HepG2 (cell line): ENCODE data around the gene SIRT6. TPM values are rescaled to one million over a fixed set of nuclear protein-coding genes. Genes with fewer than 3 reads are reported as not detected.
A peak's percentile ranks its signal among the peaks of the same experiment; 100 is the strongest.

Source experiments
- ATAC-seq: fragments of 200-7000 bp; cut with Tn5 transposase; 3 replicates; pipeline ENCODE4 v1.9.1; 2020; ENCODE audit warnings: mild to moderate bottlenecking, moderate library complexity
- BruUV-seq: library from RNA; stranded (reverse); fragments of 400-500 nt; replicated peaks from 2 replicates; lab custom pipeline; 2021; lab: Mats Ljungman, UMichigan
- CTCF ChIA-PET: fragments of 300-600 bp; formaldehyde crosslinking; extraction: SDS; loops from one replicate; lab custom pipeline; 2021; ENCODE audit warnings: low total read pairs, inconsistent platforms, low intra/inter-chr PET ratio; lab: Yijun Ruan, JAX
- POLR2A ChIA-PET: fragments of 350-600 bp; sonication (Branson Sonifier 250); formaldehyde crosslinking; loops from one replicate; lab custom pipeline; 2020; ENCODE audit warnings: antibody characterized with exemption, inconsistent platforms; lab: Yijun Ruan, JAX
- DNase-seq: peaks from one replicate; pipeline ENCODE4 v3.0.0-alpha.2; 2015; ENCODE audit warnings: low spot score
- FAIRE-seq: peaks from 3 replicates; lab custom pipeline; 2011; peaks lifted over from hg19 to GRCh38; lab: Jason Lieb, UNC
- H2AFZ ChIP-seq: one replicate; pipeline ENCODE4 v1.6.1; 2011; ENCODE audit warnings: low read length, inconsistent platforms
- H3K27ac ChIP-seq: fragments of 300-600 bp; 3 replicates; pipeline ENCODE4 v1.8.0; 2011; ENCODE audit warnings: mixed run types, mild to moderate bottlenecking, mixed read lengths, low read length, inconsistent platforms; ENCODE audit not compliant: insufficient read depth; ENCODE audit errors: extremely low read length
- H3K27me3 ChIP-seq, 2 experiments: fragments of 200-600 bp in 1 of 2; 2 replicates in 1 of 2; 3 replicates in 1 of 2; pipeline versions ENCODE4 v1.6.0 to v1.8.0; 2011; ENCODE audit warnings: low read length in 2 of 2, mild to moderate bottlenecking in 2 of 2, moderate library complexity in 2 of 2, inconsistent platforms in 1 of 2; ENCODE audit not compliant: insufficient read depth in 2 of 2, control insufficient read depth in 1 of 2
- H3K36me3 ChIP-seq, 2 experiments: fragments of 200-600 bp in 1 of 2; replicated peaks in 1 of 2; 2 replicates in 1 of 2; 3 replicates in 1 of 2; pipeline versions ENCODE4 v1.5.1 to v1.8.0; 2011; ENCODE audit warnings: low read length in 2 of 2, inconsistent platforms in 1 of 2; ENCODE audit not compliant: insufficient read depth in 2 of 2, control insufficient read depth in 1 of 2
- H3K4me1 ChIP-seq: 2 replicates; pipeline ENCODE4 v1.5.1; 2012; ENCODE audit warnings: low read length, inconsistent platforms; ENCODE audit not compliant: insufficient read depth
- H3K4me2 ChIP-seq: 2 replicates; pipeline ENCODE4 v1.6.0; 2011; ENCODE audit warnings: low read depth, low read length, inconsistent platforms
- H3K4me3 ChIP-seq, 3 experiments: fragments of 200-600 bp in 1 of 3; sonication (generic), shearing (Covaris generic) in 1 of 3; replicated peaks in 1 of 3; 2 replicates each; pipeline ENCODE4 v1.5.1; 2011 to 2016; ENCODE audit warnings: low read length in 3 of 3, inconsistent platforms in 2 of 3, low read depth in 2 of 3, mild to moderate bottlenecking in 2 of 3, control low read depth in 1 of 3, mixed read lengths in 1 of 3; ENCODE audit not compliant: insufficient read depth in 1 of 3
- H3K79me2 ChIP-seq: one replicate; pipeline ENCODE4 v1.6.1; 2011; ENCODE audit warnings: low read length, inconsistent platforms; ENCODE audit not compliant: insufficient read depth
- H3K9ac ChIP-seq: 2 replicates; pipeline ENCODE4 v1.6.0; 2011; ENCODE audit warnings: mild to moderate bottlenecking, low read depth, low read length, inconsistent platforms; ENCODE audit not compliant: insufficient read depth
- H3K9me3 ChIP-seq: 2 replicates; pipeline ENCODE4 v1.5.1; 2012; ENCODE audit warnings: mild to moderate bottlenecking, low read length
- H4K20me1 ChIP-seq: 2 replicates; pipeline ENCODE4 v1.6.0; 2011; ENCODE audit warnings: inconsistent platforms, mild to moderate bottlenecking, low read length, moderate library complexity; ENCODE audit not compliant: insufficient read depth
- ATF7 ChIP-seq, 2 experiments: fragments of 450-650 bp in 1 of 2; sonication (generic) in 1 of 2; formaldehyde crosslinking in 1 of 2; IDR thresholded peaks; 2 replicates each; pipeline versions ENCODE4 v1.4.0 to v1.6.1; 2016 to 2020; ENCODE audit warnings: antibody characterized with exemption in 1 of 2, mild to moderate bottlenecking in 1 of 2, missing genetic modification reagents in 1 of 2
- CREB1 ChIP-seq, 2 experiments: fragments of 450-650 bp in 1 of 2; IDR thresholded peaks; 2 replicates each; pipeline ENCODE4 v1.6.1; 2016 to 2017; ENCODE audit warnings: control low read depth in 1 of 2, mild to moderate bottlenecking in 1 of 2, missing compliant biosample characterization in 1 of 2, missing genetic modification characterization in 1 of 2
- ZNF883 ChIP-seq: sonication (generic); formaldehyde crosslinking; IDR thresholded peaks from 2 replicates; pipeline ENCODE4 v1.5.1; 2020; ENCODE audit warnings: mild to moderate bottlenecking, missing genetic modification reagents; ENCODE audit errors: not compliant biosample characterization
- WGBS: methylation state at CpG from one replicate; pipeline ENCODE4 v1.1.6; 2017; ENCODE audit warnings: low lambda C conversion rate; 5-methylcytosine and 5-hydroxymethylcytosine counted together
- in situ Hi-C: cut with HindIII; loops from 2 replicates; pipeline ENCODE4 v1.10.0; 2017; ENCODE audit warnings: low pct_unique_long_range_greater_than_20kb; ENCODE audit not compliant: extremely low pct_ligation_motif_present
- intact Hi-C: fragments of 100-400 bp; cut with micrococcal nuclease; formaldehyde crosslinking; loops from one replicate; pipeline ENCODE4 v1.10.0; 2022; ENCODE audit not compliant: unreplicated experiment
- polyA plus RNA-seq, 8 experiments: library from polyadenylated mRNA; depleted of rRNA in 3 of 8; stranded (reverse) in 7 of 8; unstranded in 1 of 8; fragments of >200 nt; fragmentation: Illumina TruSeq in 4 of 8; extraction: Trizol in 4 of 8; gene quantifications; 2 replicates each; pipeline versions ENCODE4 v1.2.1 to v1.2.3, GENCODE V29; 2011 to 2016; ENCODE audit warnings: low read depth in 4 of 8, missing spikeins in 1 of 8, mixed read lengths in 1 of 8; ENCODE audit not compliant: insufficient read depth in 1 of 8
- total RNA-seq, 5 experiments: library from RNA; depleted of rRNA; stranded (reverse); fragments of >200 nt; fragmentation: Illumina TruSeq; extraction: Trizol; gene quantifications; 2 replicates each; pipeline ENCODE4 v1.2.3, GENCODE V29; 2016; ENCODE audit warnings: low read depth in 1 of 5
- TF ChIP-seq, protein P1 (sequence below): sonication (generic); formaldehyde crosslinking; IDR thresholded peaks from 2 replicates; pipeline ENCODE4 v1.5.0; 2020; ENCODE audit warnings: mild to moderate bottlenecking, missing genetic modification reagents
- TF ChIP-seq, protein P2 (sequence below): sonication (generic); formaldehyde crosslinking; IDR thresholded peaks from 2 replicates; pipeline ENCODE4 v1.4.0; 2020; ENCODE audit warnings: missing genetic modification reagents

The SIRT6 gene
- total and polyA plus RNA-seq, 2 of the 13 experiments (the other 11 are each of a cell fraction or from before 2014, with no cell fraction given), result 11.0 to 18.4 TPM

DNA sequence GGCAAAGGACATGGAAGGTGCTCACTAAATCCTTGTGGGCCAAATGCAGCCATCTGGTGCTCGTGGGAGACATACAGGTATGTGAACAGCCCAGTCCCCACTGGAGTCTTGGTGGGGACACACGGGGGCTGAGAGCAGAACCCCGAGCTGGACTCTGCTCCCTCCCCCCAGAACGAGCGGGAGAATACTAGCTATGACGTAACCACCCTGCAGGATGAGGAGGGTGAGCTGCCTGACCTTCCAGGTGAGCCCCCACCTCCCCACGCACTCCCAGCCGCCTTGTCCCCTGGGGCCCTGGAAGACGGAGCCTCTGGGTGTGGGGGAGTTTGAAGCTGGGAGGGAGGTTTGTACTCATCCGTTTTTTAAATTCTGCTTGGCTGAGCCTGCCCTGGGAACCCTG is 33.4 kb upstream of the SIRT6 start:
- H3K27me3 ChIP-seq, result peaks cover 0 to 19% of the 10 kb centered on the region in 2 experiments; a peak in 4 of 5 replicates
- no peaks in the 10 kb centered on the region for H3K36me3 ChIP-seq
- 20% methylated on average over 1 of the region's 10 CpGs for WGBS
- no peaks in the 10 kb centered on the region for H3K9me3 ChIP-seq
- no peak overlapping the region for H2AFZ ChIP-seq
- H3K4me2 ChIP-seq, result peak overlapping the region; percentile 23; the same call in 1 of the 2 replicates
- FAIRE-seq, result no peak
- POLR2A ChIA-PET, result no interaction called here
- H3K9ac ChIP-seq, result no peak overlapping the region
- no peak for ATAC-seq
- in situ Hi-C loops, result loop anchor here (25.0 kb wide), 1 partner anchor 354 kb away; the partner anchor contains the start of gene ZFR2
- peak overlapping the region in 1 of 3 experiments; percentile 1; a peak in 1 of 6 replicates for H3K4me3 ChIP-seq
- TF ChIP-seq ATF7 (IDR thresholded peaks at IDR 0.05) (peak; percentile 84), ATF7 (CRISPR knock-in tag; IDR thresholded peaks at IDR 0.05) (no peak), ZNF883 (CRISPR knock-in tag) (no peak), CREB1 (IDR thresholded peaks at IDR 0.05) (peak; percentile 61), CREB1 (CRISPR knock-in tag; IDR thresholded peaks at IDR 0.05) (no peak)
- TF ChIP-seq, protein P1, sequence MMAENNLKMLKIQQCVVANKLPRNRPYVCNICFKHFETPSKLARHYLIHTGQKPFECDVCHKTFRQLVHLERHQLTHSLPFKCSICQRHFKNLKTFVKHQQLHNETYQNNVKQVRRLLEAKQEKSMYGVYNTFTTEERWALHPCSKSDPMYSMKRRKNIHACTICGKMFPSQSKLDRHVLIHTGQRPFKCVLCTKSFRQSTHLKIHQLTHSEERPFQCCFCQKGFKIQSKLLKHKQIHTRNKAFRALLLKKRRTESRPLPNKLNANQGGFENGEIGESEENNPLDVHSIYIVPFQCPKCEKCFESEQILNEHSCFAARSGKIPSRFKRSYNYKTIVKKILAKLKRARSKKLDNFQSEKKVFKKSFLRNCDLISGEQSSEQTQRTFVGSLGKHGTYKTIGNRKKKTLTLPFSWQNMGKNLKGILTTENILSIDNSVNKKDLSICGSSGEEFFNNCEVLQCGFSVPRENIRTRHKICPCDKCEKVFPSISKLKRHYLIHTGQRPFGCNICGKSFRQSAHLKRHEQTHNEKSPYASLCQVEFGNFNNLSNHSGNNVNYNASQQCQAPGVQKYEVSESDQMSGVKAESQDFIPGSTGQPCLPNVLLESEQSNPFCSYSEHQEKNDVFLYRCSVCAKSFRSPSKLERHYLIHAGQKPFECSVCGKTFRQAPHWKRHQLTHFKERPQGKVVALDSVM (CRISPR knock-in tag), result 0 out of 2 replicates have a peak, but pooled peaks have one; percentile 64
- TF ChIP-seq, protein P2, sequence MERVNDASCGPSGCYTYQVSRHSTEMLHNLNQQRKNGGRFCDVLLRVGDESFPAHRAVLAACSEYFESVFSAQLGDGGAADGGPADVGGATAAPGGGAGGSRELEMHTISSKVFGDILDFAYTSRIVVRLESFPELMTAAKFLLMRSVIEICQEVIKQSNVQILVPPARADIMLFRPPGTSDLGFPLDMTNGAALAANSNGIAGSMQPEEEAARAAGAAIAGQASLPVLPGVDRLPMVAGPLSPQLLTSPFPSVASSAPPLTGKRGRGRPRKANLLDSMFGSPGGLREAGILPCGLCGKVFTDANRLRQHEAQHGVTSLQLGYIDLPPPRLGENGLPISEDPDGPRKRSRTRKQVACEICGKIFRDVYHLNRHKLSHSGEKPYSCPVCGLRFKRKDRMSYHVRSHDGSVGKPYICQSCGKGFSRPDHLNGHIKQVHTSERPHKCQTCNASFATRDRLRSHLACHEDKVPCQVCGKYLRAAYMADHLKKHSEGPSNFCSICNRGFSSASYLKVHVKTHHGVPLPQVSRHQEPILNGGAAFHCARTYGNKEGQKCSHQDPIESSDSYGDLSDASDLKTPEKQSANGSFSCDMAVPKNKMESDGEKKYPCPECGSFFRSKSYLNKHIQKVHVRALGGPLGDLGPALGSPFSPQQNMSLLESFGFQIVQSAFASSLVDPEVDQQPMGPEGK (CRISPR knock-in tag), result peak; percentile 49; the same call in 1 of the 2 replicates
- TF ChIP-seq, all 625 proteins: peak for 4
- peaks cover 24% of the 10 kb centered on the region for H3K4me1 ChIP-seq
- DNase-seq, result no peak
- H3K79me2 ChIP-seq, result no peaks in the 10 kb centered on the region
- CTCF ChIA-PET, result no interaction called here
- H3K27ac ChIP-seq, result no peak overlapping the region
- intact Hi-C loops, result no loop called here
- no TSS peak for BruUV-seq
- H4K20me1 ChIP-seq, result no peaks in the 10 kb centered on the region
